HL-60 (cell line): ENCODE data around the gene CELF5.

Experiments used
- DNase-seq, 2 experiments: peaks; one replicate each; pipeline ENCODE4 v3.0.0-alpha.2; 2010 to 2020; ENCODE audit warnings: low read depth in 1 of 2, low spot score in 1 of 2
- H3K27ac ChIP-seq: fragments of 250-450 bp; sonication (Bioruptor Pico); replicated peaks from 2 replicates; pipeline ENCODE4 v1.5.1; 2020; ENCODE audit warnings: mild to moderate bottlenecking, moderate library complexity
- H3K27me3 ChIP-seq: fragments of 250-450 bp; sonication (Bioruptor Pico); 2 replicates; pipeline ENCODE4 v1.5.1; 2021; ENCODE audit warnings: mild to moderate bottlenecking, moderate library complexity; ENCODE audit not compliant: insufficient read depth, poor library complexity, severe bottlenecking
- H3K4me3 ChIP-seq: replicated peaks from 2 replicates; pipeline ENCODE4 v1.5.1; 2011; ENCODE audit warnings: mild to moderate bottlenecking, control low read depth, low read length; ENCODE audit not compliant: insufficient read depth
- CTCF ChIP-seq: IDR thresholded peaks from one replicate; pipeline ENCODE4 v1.5.1; 2011; ENCODE audit warnings: low read length, control low read depth, inconsistent platforms; ENCODE audit not compliant: insufficient read depth
- GABPA ChIP-seq: IDR thresholded peaks from 2 replicates; pipeline ENCODE4 v1.6.1; 2012; ENCODE audit warnings: low read depth
- POLR2AphosphoS5 ChIP-seq: IDR thresholded peaks from 2 replicates; pipeline ENCODE4 v1.6.1; 2012; ENCODE audit warnings: low read depth
- REST ChIP-seq: IDR thresholded peaks from 2 replicates; pipeline ENCODE4 v1.6.1; 2012; ENCODE audit warnings: low read depth; ENCODE audit not compliant: insufficient replicate concordance
- SPI1 ChIP-seq: IDR thresholded peaks from 2 replicates; pipeline ENCODE4 v1.6.1; 2012; ENCODE audit warnings: low read depth, mild to moderate bottlenecking, borderline replicate concordance

Gene CELF5

DNA sequence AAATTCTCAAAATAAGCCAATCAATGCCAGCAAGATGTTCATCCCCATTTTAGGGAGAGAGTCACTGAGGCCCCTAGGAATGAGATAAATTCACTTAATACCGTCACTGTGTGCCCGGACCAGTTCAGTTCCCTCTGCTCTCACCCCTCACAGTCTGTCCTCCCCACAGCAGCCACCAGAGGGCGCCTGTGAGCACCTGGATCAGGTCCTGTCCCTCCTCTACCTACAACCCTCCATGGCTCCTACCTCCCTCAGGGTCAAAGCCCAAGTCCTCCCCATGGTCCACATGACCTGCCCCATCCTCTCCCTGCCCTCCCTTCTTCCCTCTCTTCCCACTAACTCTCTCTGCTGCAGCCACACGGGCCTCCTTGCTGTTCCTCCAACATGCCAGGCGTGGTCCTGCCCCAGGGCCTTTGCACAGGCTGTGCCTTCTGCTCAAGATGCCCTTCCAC is 100.0 kb downstream of the CELF5 start:
- Histone ChIP-seq H3K27me3 (peaks cover 6% of the 10 kb centered on the region), H3K4me3 (no peak overlapping the region), H3K27ac (no peak overlapping the region)
- TF ChIP-seq POLR2AphosphoS5 (no peak), CTCF (peak; percentile 92), GABPA (no peak), SPI1 (no peak), REST (no peak)
- DNase-seq, result peak; percentile 35 to 74

DNA sequence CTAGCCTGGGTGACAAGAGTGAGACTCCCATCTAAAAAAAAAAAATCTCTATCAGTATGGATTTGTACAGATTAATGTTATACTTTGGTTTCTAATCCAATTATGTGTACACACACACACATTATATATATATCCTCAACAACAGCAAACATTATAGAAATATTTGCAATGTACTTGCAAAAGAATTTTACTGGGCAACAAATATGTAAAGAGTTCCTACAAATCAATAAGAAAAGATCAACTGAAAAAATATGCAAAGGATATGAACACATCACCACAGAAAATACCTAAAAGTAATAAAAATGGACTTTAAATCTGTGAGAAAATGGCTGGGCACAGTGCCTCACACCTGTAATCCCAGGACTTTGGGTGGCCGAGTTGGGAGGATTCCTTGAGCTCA is 101.0 kb downstream of the CELF5 start:
- no peak for DNase-seq
- TF ChIP-seq CTCF (no peak), REST (no peak), GABPA (no peak), POLR2AphosphoS5 (no peak), SPI1 (no peak)
- H3K4me3 ChIP-seq, result no peak overlapping the region
- no peak overlapping the region for H3K27ac ChIP-seq
- H3K27me3 ChIP-seq, result peaks cover 2% of the 10 kb centered on the region

- H3K27ac ChIP-seq, result no peak overlapping the region
- DNase-seq, result no peak
- H3K27me3 ChIP-seq, result no peaks in the 10 kb centered on the region
- no peak for TF ChIP-seq GABPA
- no peak for TF ChIP-seq REST
- TF ChIP-seq SPI1, result no peak
- TF ChIP-seq POLR2AphosphoS5, result no peak
- no peak for TF ChIP-seq CTCF
- H3K4me3 ChIP-seq, result no peak overlapping the region
Measured at GRCh38 chr19:3328743-3329142, 104.3 kb downstream of the CELF5 start.
